Stimulated activated CD4-positive, alpha-beta T cell treated with anti-CD3 and anti-CD28 coated beads, Interleukin-4, amount 100 ng/mL, for 48 hours (primary cell): ENCODE measurements around the gene OGN.
"Not testable (repeated sequence)": the region's sequence is repeated elsewhere in the genome, so short reads cannot be mapped to it uniquely, and the experiment has no call there.

Source experiments
- DNase-seq, 2 donors: peaks; one replicate each; pipeline ENCODE4 v3.0.0-alpha.2; 2020; ENCODE audit warnings: low read depth in 2 of 2

The OGN gene

GRCh38 chr9:92404042-92404836 is at the start of gene OGN:
Gene OGN, minus strand, starts transcription at chr9:92404578. Its CDS starts 1,171 bp downstream, at chr9:92403407.
- no peak for DNase-seq

- no peak for DNase-seq
These were observed 42.2 kb upstream of the OGN start for GRCh38 chr9:92446536-92446935.

GRCh38 chr9:92444841-92445240 is 40.5 kb upstream of the OGN start:
- no peak for DNase-seq

- no peak for DNase-seq
These were observed 36.3 kb upstream of the OGN start for GRCh38 chr9:92440751-92441046.

GRCh38 chr9:92439921-92440750 is 35.8 kb upstream of the OGN start:
- DNase-seq: no peak

- DNase-seq: no peak
These were observed 34.6 kb upstream of the OGN start for GRCh38 chr9:92438900-92439526.

GRCh38 chr9:92435263-92435662 is 30.9 kb upstream of the OGN start:
- DNase-seq: no peak

GRCh38 chr9:92432972-92433548 is 28.7 kb upstream of the OGN start:
- no peak for DNase-seq

GRCh38 chr9:92432350-92432749 is 28.0 kb upstream of the OGN start:
- DNase-seq: no peak

GRCh38 chr9:92429836-92430235 is 25.5 kb upstream of the OGN start:
- no peak for DNase-seq

- DNase-seq: no peak
These were observed 22.2 kb upstream of the OGN start for GRCh38 chr9:92426501-92427145.

GRCh38 chr9:92425474-92425873 is 21.1 kb upstream of the OGN start:
- DNase-seq: no peak

- DNase-seq: no peak
These were observed 20.0 kb upstream of the OGN start, which contains the start of gene OMD for GRCh38 chr9:92424340-92424739. Gene OMD, minus strand, starts transcription at chr9:92424471. Its CDS starts 6,913 bp downstream, at chr9:92417558.

GRCh38 chr9:92423612-92424011 is 19.2 kb upstream of the OGN start:
- DNase-seq: no peak

GRCh38 chr9:92422611-92423338 is 18.4 kb upstream of the OGN start:
- no peak for DNase-seq

- DNase-seq: no peak
These were observed 10.2 kb upstream of the OGN start for GRCh38 chr9:92414566-92414965.

- DNase-seq: not testable (repeated sequence)
These were observed 6.8 kb upstream of the OGN start for GRCh38 chr9:92411157-92411556.

GRCh38 chr9:92408747-92409478 is 4.5 kb upstream of the OGN start:
- DNase-seq: no peak

GRCh38 chr9:92407818-92408217 is 3.4 kb upstream of the OGN start:
- no peak for DNase-seq

GRCh38 chr9:92406477-92406876 is 2.1 kb upstream of the OGN start:
- DNase-seq: no peak
